Sciatic nerve (tissue), 2 donors: ENCODE measurements around the gene CNTN4. TPM values are rescaled to one million over a fixed set of nuclear protein-coding genes. Genes with fewer than 3 reads are reported as not detected.
A peak's percentile ranks its signal among the peaks of the same experiment; 100 is the strongest.
"Not testable (repeated sequence)": the region's sequence is repeated elsewhere in the genome, so short reads cannot be mapped to it uniquely, and the experiment has no call there.

Source experiments
- ATAC-seq: fragments of 200-7000 bp; cut with Tn5 transposase; one replicate; pipeline ENCODE4 v1.9.1; 2020; ENCODE audit warnings: mild to moderate bottlenecking, moderate library complexity
- DNase-seq: peaks from one replicate; pipeline ENCODE4 v3.0.0-alpha.2; 2020; ENCODE audit warnings: low spot score
- intact Hi-C: fragments of 100-400 bp; cut with DNase I; formaldehyde crosslinking; loops from one replicate; pipeline ENCODE4 v1.14.2; 2022
- total RNA-seq: library from RNA; stranded (reverse); fragmentation: NEBNext Ultra II Directional; extraction: Animal tissue kit (Norgen Biotek cat#: 25700); gene quantifications from one replicate; pipeline ENCODE4 v1.2.1, GENCODE V29; 2021
- donor health status: DM: no; HTN: no; CAD: no.
- donor health status: DM: no; HTN: no; CAD: no.

Gene CNTN4
- total RNA-seq, 1 donor from 2014 or later: 80.0 TPM

DNA sequence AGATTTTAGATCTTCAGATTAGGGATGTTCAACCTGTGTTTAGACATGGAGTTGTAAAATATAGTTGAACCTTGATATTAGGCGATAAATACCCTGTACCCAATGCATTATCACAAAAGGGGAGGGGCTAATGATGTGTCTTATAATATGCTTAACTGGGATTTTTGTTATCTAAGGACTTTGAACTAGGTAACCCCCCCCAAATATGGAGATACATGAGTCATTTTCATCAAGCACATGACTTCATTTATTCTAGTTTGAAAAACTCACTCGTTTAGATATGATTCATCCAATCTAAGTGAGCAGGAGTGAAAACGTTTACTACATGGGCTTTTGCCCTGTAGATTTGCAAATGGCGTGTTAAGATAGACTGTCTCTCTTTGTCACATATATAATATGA is 799.2 kb downstream of the CNTN4 start:
- DNase-seq (no peak), ATAC-seq (no peak)
- intact Hi-C loops: no loop called here

GRCh38 chr3:2898591-2899353 is 800.1 kb downstream of the CNTN4 start:
- no peak for DNase-seq
- no peak for ATAC-seq
- intact Hi-C loops: no loop called here

- intact Hi-C loops: no loop called here
Measured at GRCh38 chr3:2904054-2904453, 805.4 kb downstream of the CNTN4 start.

GRCh38 chr3:2908693-2909351 is 810.2 kb downstream of the CNTN4 start:
- no peak for DNase-seq
- ATAC-seq: peak; percentile 30

More at GRCh38 chr3:2904054-2904453, 805.4 kb downstream of the CNTN4 start:
- DNase-seq (no peak), ATAC-seq (no peak)

GRCh38 chr3:2910997-2911396 is 812.3 kb downstream of the CNTN4 start:
- intact Hi-C loops: no loop called here
- no peak for ATAC-seq
- no peak for DNase-seq

More at GRCh38 chr3:2908693-2909351, 810.2 kb downstream of the CNTN4 start:
- intact Hi-C loops: no loop called here

DNA sequence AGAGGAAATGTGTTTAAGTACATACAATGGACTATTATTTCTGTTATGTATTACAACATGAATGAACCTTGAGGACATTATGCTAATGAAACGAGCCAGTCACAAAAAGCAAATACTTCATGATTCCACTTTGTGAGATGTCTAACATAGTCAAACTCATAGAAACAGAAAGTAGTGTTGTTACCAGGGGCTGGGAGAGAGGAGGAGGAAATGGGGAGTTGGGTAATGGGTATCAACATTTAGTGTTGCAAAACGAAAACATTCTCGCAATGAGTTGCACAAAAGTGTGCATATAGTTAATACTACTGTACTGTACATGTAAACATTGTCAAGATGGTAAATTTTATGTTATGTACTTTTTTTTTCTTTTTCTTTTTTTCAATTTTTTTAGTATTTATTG is 817.2 kb downstream of the CNTN4 start:
- intact Hi-C loops: no loop called here
- DNase-seq (no peak), ATAC-seq (no peak)

DNA sequence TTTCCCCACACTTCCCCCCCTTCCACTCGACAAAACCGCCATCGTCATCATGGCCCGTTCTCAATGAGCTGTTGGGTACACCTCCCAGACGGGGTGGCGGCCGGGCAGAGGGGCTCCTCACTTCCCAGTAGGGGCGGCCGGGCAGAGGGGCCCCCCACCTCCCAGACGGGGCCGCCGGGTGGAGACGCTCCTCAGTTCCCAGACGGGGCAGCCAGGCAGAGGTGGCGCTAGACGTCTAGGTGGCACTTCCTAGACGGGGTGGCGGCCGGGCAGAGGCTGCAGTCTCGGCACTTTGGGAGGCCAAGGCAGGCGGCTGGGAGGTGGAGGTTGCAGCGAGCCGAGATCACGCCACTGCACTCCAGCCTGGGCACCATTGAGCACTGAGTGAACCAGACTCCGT is 818.0 kb downstream of the CNTN4 start:
- DNase-seq, intact Hi-C loops, ATAC-seq: not testable (repeated sequence)

- no peak for DNase-seq
- no peak for ATAC-seq
- intact Hi-C loops: no loop called here
Measured at GRCh38 chr3:2920103-2920502, 821.4 kb downstream of the CNTN4 start.

DNA sequence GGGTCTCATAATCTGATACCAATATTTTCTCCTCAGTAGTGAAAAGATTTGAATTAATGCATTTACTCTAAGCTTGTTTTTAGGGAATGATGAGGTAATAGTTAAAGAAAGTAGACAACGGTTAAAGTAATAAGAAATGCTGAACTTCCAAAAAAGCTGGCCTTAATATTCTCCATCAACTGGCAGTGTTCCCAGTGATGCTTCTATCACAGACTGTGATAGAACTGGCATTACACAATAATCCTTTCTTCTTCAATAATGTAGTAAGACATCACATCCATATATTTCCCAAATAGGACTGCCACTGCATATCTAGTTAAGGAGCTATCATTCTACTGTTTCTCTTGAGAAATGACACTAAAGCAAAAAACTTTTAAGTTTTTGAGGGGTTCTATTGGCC is 822.8 kb downstream of the CNTN4 start:
- DNase-seq: no peak
- intact Hi-C loops: no loop called here
- ATAC-seq: peak; percentile 55

DNA sequence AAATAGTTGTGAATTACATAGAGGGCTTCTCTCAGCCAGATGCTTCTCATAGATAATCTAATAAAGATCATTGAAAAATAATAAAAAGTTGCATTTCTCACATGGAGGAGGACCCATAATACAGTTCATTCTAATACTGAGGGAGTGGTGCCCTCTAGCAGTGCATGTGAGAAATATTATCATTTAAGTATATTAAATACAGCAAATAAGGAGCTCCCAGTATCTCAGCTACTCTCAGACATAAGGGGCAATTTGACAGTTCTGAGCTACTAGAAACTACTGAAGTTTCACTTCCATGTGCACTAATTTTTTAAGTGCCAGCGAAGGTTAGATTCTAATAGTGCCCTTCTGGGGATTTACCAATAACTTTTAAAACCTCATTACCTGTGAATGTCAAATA is 823.2 kb downstream of the CNTN4 start:
- DNase-seq (no peak), ATAC-seq (peak; percentile 81)
- intact Hi-C loops: no loop called here

DNA sequence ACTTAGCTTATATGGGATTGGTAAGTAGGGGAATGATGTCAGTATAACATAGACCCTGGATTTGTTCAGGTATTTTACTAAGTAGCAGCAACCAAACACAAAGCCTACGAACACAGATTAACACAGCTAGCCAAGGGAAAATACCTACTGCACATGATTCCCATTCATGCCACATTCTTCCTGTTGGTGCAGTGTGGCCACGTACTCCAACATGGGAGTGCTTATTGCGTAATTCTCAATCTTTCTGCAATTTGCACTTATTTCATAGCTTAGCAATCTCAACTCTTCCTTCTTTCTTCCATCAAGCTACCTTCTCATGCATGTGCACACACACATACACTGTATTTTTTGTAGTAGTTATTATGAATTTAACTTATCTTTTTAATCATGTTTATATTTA is 824.7 kb downstream of the CNTN4 start:
- no peak for ATAC-seq
- no peak for DNase-seq
- intact Hi-C loops: no loop called here

DNA sequence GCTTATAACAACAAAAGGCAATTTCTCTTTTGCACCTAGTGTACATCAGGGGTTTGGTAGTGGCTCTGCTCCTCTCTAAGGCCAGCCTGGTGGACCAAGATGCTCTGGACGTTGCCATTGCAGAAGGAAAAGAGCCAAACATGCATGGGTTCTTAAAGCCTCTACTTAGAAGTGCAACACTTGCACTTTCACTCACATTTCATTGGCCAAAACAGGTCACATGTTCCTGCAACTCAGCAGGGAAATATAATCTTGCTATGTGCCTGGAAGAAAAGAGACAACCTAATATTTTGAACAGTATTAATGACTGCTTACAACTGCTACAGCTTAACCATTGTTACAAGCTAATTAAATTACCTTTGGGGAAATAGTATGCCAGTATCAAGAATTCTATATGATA is 828.6 kb downstream of the CNTN4 start:
- DNase-seq (no peak), ATAC-seq (no peak)
- intact Hi-C loops: no loop called here

GRCh38 chr3:2929574-2929973 is 830.9 kb downstream of the CNTN4 start:
- DNase-seq (no peak), ATAC-seq (no peak)
- intact Hi-C loops: no loop called here

DNA sequence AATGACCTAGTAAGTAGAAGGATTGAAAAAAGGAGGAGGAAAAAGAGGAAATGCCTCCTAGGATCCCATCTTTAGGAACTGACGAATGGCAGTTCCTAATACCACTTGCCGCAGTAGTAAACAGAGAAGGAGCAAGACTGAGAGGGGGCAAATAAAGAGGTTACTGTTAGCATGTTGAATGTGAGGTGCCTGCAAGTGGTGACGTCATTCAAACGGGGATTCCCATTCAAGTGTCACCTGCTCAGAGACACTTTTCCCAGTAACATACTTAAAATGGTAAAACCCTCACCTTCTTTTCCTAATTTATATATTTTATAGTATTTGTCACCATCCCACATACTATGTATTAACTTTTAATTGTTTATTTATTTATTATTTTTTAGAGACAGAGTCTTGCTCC is 832.6 kb downstream of the CNTN4 start:
- intact Hi-C loops: no loop called here
- ATAC-seq: no peak
- no peak for DNase-seq

DNA sequence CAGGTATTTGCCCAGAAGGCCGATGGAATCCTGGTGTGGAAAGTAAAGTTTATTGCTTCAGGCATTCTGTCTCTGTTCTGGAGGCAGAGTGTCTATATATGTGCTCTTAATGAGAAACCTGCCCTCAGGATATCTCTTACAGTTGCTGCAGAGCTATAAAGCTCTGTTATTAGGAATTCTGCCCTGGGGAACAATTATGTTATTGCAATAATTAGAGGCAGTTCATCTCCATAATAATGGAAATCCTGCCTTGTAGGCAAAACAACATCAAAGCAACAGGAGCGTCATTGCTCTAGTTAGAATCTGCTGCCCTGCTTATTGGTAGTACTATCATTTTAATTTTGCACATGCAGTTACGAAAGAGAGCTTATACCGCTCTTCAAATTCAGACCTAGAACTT is 835.9 kb downstream of the CNTN4 start:
- ATAC-seq (no peak), DNase-seq (no peak)
- intact Hi-C loops: no loop called here

- ATAC-seq (no peak), DNase-seq (no peak)
- intact Hi-C loops: no loop called here
Measured at GRCh38 chr3:2937055-2937454, 838.4 kb downstream of the CNTN4 start.

DNA sequence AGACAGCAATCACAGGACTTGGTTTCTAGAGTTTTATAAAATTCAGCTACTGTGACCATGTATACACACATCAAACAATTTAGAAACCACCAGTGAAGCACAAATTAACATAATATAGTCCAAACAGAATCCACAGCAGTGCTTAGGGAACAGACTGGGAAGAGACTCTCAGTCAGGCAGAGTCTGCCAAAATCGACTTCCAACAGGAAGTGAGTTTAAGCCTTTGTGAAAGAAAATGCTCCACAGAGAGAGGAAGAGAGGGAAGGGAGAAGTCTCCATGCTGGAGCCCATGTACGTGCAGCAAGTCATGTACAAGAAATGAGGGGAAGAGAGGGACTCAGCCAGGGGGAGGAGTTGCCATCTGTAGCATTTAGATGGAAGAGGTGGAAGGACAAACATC is 838.9 kb downstream of the CNTN4 start:
- DNase-seq: no peak
- ATAC-seq: no peak
- intact Hi-C loops: no loop called here

GRCh38 chr3:2938711-2939110 is 840.0 kb downstream of the CNTN4 start:
- ATAC-seq (no peak), DNase-seq (no peak)
- intact Hi-C loops: no loop called here

GRCh38 chr3:2940062-2940461 is 841.4 kb downstream of the CNTN4 start:
- ATAC-seq: no peak
- DNase-seq: no peak
- intact Hi-C loops: no loop called here

DNA sequence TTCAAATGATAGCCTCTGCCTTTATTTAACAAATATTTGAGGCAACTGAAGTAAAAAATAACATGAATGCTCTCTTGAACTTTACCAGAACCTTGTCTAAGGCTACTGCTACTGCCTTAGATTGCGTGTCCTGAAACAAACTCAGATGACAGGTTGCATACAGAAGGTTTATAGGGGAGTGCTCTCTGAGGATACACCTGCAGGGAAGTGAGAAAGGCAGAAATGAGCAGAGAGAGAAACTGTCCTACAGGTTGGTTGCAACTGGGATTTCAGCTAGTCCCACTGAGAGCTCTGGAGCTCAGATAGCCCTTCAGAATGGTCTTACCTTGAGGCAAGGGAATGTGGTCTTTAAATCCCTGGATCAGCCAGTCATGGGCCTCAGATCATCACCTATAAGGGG is 846.0 kb downstream of the CNTN4 start:
- no peak for ATAC-seq

DNA sequence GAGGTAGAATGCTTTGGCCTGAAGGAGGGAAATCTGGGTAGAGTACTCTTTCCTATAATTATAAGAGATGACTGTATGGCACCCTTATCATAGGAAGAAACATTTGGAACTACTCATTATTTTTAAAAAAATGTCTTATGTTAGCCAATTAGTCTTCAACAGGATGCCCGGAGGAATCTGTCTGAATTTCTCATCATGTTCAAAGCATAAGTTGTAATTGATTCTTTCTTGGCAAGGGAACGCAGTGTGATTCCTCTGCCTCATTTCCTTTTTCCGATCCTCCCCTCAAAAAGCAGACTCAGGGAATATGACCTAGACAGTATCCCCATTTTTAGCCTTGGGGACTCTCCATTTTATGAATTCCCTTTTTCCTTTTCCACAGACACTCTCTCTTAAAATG is 846.5 kb downstream of the CNTN4 start:
- no peak for DNase-seq
- no peak for ATAC-seq
- intact Hi-C loops: no loop called here

More for the DNA sequence above, 846.0 kb downstream of the CNTN4 start:
- DNase-seq: no peak
- intact Hi-C loops: no loop called here
